SK-N-SH treated with all-trans-retinoic acid at 6 μM for 48 hours (cell line): Measurements from ENCODE around the gene MVB12B.

ENCODE experiments used
- ATAC-seq: fragments of 200-7000 bp; cut with Tn5 transposase; 3 replicates; pipeline ENCODE4 v1.9.1; 2020; ENCODE audit warnings: mild to moderate bottlenecking, moderate library complexity
- ARNTL ChIP-seq: fragments of 450-650 bp; formaldehyde crosslinking; IDR thresholded peaks from 2 replicates; pipeline ENCODE4 v1.5.0; 2020; ENCODE audit warnings: low read depth, mild to moderate bottlenecking, moderate library complexity, borderline replicate concordance
- BACH2 ChIP-seq: fragments of 250-450 bp; sonication (Bioruptor Pico); IDR thresholded peaks from 2 replicates; pipeline ENCODE4 v1.9.0; 2021; ENCODE audit warnings: mild to moderate bottlenecking, borderline replicate concordance
- CSDC2 ChIP-seq: fragments of 250-450 bp; sonication (Bioruptor Pico); IDR thresholded peaks from 2 replicates; pipeline ENCODE4 v1.5.0; 2020; ENCODE audit warnings: mild to moderate bottlenecking, moderate library complexity
- ESRRG ChIP-seq: fragments of 250-450 bp; sonication (Bioruptor Pico); IDR thresholded peaks from 2 replicates; pipeline ENCODE4 v1.6.1; 2021; ENCODE audit warnings: mild to moderate bottlenecking
- GLIS3 ChIP-seq: fragments of 250-450 bp; sonication (Bioruptor Pico); IDR thresholded peaks from 2 replicates; pipeline ENCODE4 v1.5.0; 2020; ENCODE audit warnings: mild to moderate bottlenecking, moderate library complexity
- ISL1 ChIP-seq: fragments of 250-450 bp; sonication (Bioruptor Pico); IDR thresholded peaks from 2 replicates; pipeline ENCODE4 v2.1.2; 2022; ENCODE audit warnings: mild to moderate bottlenecking, moderate library complexity
- OSR1 ChIP-seq: fragments of 250-450 bp; sonication (Bioruptor Pico); IDR thresholded peaks from 2 replicates; pipeline ENCODE4 v1.8.0; 2022; ENCODE audit warnings: moderate library complexity, mild to moderate bottlenecking, inconsistent platforms
- RARB ChIP-seq: fragments of 250-450 bp; sonication (Bioruptor Pico); IDR thresholded peaks from 2 replicates; pipeline ENCODE4 v1.8.0; 2021; ENCODE audit warnings: mild to moderate bottlenecking, moderate library complexity
- SNAI2 ChIP-seq: fragments of 250-450 bp; sonication (Bioruptor Pico); IDR thresholded peaks from 2 replicates; pipeline ENCODE4 v1.5.0; 2020; ENCODE audit warnings: mild to moderate bottlenecking, moderate library complexity
- TCF4 ChIP-seq: fragments of 250-450 bp; sonication (Bioruptor Pico); IDR thresholded peaks from 2 replicates; pipeline ENCODE4 v1.8.0; 2021; ENCODE audit warnings: mild to moderate bottlenecking, moderate library complexity, borderline replicate concordance
- TOX ChIP-seq: fragments of 250-450 bp; sonication (Bioruptor Pico); IDR thresholded peaks from 2 replicates; pipeline ENCODE4 v1.8.0; 2021; ENCODE audit warnings: mild to moderate bottlenecking, moderate library complexity, borderline replicate concordance
- ZC3H10 ChIP-seq: fragments of 250-450 bp; sonication (Bioruptor Pico); IDR thresholded peaks from 2 replicates; pipeline ENCODE4 v1.5.1; 2021; ENCODE audit warnings: mild to moderate bottlenecking, moderate library complexity
- ZFP3 ChIP-seq: fragments of 250-450 bp; sonication (Bioruptor Pico); IDR thresholded peaks from 2 replicates; pipeline ENCODE4 v1.5.0; 2020; ENCODE audit warnings: mild to moderate bottlenecking, moderate library complexity
- ZFP30 ChIP-seq: fragments of 450-650 bp; formaldehyde crosslinking; IDR thresholded peaks from 2 replicates; pipeline ENCODE4 v1.5.0; 2022; ENCODE audit warnings: mild to moderate bottlenecking, moderate library complexity
- ZNF70 ChIP-seq: fragments of 450-650 bp; formaldehyde crosslinking; IDR thresholded peaks from 2 replicates; pipeline ENCODE4 v1.5.0; 2020; ENCODE audit warnings: mild to moderate bottlenecking, moderate library complexity
- ZNF8 ChIP-seq: fragments of 450-650 bp; formaldehyde crosslinking; IDR thresholded peaks from 2 replicates; pipeline ENCODE4 v1.5.0; 2020; ENCODE audit warnings: mild to moderate bottlenecking, moderate library complexity
- TF ChIP-seq, protein P1 (sequence below): fragments of 250-450 bp; sonication (Bioruptor Pico); IDR thresholded peaks from 2 replicates; pipeline ENCODE4 v1.5.0; 2020; ENCODE audit warnings: mild to moderate bottlenecking, moderate library complexity
- TF ChIP-seq, protein P2 (sequence below): fragments of 250-450 bp; sonication (Bioruptor Pico); IDR thresholded peaks from 2 replicates; pipeline ENCODE4 v1.5.1; 2021; ENCODE audit warnings: mild to moderate bottlenecking, moderate library complexity
- TF ChIP-seq, protein P3 (sequence below): fragments of 250-450 bp; sonication (Bioruptor Pico); IDR thresholded peaks from 2 replicates; pipeline ENCODE4 v1.5.1; 2020; ENCODE audit warnings: low read depth, mild to moderate bottlenecking, moderate library complexity
- TF ChIP-seq, protein P4 (sequence below): fragments of 250-450 bp; sonication (Bioruptor Pico); IDR thresholded peaks from 2 replicates; pipeline ENCODE4 v1.8.0; 2021; ENCODE audit warnings: low read depth, mild to moderate bottlenecking, moderate library complexity, borderline replicate concordance

MVB12B gene

DNA sequence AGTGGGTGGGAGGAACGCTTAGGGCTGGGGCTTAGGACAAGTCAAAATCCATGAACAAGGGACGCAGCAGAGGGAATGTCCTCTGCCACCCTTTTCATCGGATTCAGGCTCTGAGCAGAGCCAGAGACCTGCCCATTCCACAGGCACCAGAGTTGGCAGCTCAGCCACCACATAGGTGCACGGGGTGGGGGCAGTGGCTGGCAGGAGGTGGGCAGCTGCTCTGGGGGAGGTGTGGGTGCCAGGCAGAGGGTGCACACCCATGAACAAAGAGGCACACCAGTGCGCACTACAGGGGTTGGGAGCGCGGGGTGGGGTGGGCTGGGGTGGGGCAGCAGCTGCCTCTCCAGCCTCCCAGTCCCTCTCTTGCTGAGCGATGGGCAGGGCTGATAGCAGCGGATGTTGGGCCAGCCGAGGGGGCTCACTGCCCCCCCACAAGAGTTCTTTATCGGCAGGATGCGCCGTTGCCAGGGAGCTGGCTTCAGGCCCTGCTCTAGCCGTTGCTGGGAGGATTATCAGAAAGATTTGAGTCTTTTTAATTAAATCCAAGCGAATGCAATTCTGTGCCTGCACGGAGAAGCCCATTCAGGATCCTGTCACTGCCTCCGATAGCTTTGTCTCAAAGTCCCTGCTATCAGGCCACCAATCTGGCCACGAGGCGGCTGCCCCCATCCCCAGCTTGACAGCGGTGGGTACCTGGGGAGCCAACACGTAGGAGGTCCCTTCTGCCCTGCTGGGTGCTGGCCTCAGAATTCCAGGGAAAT, 222.8 kb downstream of the MVB12B start:
- TF ChIP-seq, protein P1, sequence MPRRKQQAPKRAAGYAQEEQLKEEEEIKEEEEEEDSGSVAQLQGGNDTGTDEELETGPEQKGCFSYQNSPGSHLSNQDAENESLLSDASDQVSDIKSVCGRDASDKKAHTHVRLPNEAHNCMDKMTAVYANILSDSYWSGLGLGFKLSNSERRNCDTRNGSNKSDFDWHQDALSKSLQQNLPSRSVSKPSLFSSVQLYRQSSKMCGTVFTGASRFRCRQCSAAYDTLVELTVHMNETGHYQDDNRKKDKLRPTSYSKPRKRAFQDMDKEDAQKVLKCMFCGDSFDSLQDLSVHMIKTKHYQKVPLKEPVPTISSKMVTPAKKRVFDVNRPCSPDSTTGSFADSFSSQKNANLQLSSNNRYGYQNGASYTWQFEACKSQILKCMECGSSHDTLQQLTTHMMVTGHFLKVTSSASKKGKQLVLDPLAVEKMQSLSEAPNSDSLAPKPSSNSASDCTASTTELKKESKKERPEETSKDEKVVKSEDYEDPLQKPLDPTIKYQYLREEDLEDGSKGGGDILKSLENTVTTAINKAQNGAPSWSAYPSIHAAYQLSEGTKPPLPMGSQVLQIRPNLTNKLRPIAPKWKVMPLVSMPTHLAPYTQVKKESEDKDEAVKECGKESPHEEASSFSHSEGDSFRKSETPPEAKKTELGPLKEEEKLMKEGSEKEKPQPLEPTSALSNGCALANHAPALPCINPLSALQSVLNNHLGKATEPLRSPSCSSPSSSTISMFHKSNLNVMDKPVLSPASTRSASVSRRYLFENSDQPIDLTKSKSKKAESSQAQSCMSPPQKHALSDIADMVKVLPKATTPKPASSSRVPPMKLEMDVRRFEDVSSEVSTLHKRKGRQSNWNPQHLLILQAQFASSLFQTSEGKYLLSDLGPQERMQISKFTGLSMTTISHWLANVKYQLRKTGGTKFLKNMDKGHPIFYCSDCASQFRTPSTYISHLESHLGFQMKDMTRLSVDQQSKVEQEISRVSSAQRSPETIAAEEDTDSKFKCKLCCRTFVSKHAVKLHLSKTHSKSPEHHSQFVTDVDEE (CRISPR knock-in tag), result peak; percentile 80
- peak; percentile 54; the same call in 1 of the 2 replicates for TF ChIP-seq TCF4 (CRISPR knock-in tag)
- no peak for TF ChIP-seq CSDC2
- no peak for TF ChIP-seq ZNF8 (CRISPR knock-in tag)
- TF ChIP-seq, protein P2, sequence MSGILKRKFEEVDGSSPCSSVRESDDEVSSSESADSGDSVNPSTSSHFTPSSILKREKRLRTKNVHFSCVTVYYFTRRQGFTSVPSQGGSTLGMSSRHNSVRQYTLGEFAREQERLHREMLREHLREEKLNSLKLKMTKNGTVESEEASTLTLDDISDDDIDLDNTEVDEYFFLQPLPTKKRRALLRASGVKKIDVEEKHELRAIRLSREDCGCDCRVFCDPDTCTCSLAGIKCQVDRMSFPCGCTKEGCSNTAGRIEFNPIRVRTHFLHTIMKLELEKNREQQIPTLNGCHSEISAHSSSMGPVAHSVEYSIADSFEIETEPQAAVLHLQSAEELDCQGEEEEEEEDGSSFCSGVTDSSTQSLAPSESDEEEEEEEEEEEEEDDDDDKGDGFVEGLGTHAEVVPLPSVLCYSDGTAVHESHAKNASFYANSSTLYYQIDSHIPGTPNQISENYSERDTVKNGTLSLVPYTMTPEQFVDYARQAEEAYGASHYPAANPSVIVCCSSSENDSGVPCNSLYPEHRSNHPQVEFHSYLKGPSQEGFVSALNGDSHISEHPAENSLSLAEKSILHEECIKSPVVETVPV (CRISPR knock-in tag), result no peak
- no peak for TF ChIP-seq ZFP3 (CRISPR knock-in tag)
- peak; percentile 45 for ATAC-seq

DNA sequence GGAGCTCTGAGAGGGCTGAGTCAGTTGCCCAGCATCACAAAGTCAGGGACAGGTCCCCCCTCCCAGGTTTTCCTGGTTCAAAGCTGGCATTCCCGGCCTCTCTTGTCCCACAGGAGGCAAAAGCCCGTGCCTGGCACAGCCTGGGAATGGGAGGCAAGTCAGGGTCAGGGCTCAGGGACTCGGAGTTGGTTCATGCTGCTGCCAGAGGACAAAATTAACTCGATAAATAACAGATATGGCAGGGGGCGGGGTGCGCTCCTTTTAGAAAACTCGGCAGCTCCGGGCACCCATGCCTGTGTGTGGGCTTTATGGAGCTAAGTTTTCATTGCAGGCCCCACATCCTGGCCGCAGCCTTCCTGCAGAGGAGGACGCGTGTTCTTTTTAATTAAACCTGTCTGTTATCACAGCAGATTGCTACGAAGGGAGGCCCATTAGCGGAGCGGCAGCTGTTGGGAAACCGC, 224.3 kb downstream of the MVB12B start:
- ATAC-seq, result peak; percentile 15; the same call in 1 of the 3 replicates
- TF ChIP-seq GLIS3 (CRISPR knock-in tag) (no peak), ZNF8 (CRISPR knock-in tag) (no peak)
- TF ChIP-seq, protein P3, sequence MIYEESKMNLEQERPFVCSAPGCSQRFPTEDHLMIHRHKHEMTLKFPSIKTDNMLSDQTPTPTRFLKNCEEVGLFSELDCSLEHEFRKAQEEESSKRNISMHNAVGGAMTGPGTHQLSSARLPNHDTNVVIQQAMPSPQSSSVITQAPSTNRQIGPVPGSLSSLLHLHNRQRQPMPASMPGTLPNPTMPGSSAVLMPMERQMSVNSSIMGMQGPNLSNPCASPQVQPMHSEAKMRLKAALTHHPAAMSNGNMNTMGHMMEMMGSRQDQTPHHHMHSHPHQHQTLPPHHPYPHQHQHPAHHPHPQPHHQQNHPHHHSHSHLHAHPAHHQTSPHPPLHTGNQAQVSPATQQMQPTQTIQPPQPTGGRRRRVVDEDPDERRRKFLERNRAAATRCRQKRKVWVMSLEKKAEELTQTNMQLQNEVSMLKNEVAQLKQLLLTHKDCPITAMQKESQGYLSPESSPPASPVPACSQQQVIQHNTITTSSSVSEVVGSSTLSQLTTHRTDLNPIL (CRISPR knock-in tag), result no peak

DNA sequence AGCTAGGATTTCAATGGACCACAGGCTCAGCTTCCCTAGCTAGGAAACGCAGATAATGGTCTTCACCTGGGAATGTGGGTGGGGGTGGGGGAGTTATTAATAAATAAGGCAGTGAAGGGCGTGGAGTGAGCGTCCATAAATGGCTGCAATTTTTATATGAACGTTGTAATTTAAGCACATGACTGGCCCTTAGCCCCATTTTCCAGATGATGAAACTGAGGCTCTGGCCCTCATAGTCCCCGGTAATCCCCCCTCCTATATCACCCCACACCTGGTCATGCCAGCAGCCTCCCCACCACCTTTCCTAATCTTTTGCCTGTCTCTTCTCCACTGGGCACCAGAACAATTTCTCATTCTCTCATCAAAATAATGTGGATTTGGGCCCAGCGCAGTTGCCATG, 225.2 kb downstream of the MVB12B start:
- no peak for TF ChIP-seq CSDC2
- TF ChIP-seq, protein P3 (CRISPR knock-in tag), result no peak
- TF ChIP-seq ZFP3 (CRISPR knock-in tag), result no peak
- no peak for TF ChIP-seq RARB (CRISPR knock-in tag)
- no peak for TF ChIP-seq ISL1 (CRISPR knock-in tag)
- no peak for TF ChIP-seq SNAI2 (CRISPR knock-in tag)
- TF ChIP-seq ZNF70 (CRISPR knock-in tag), result no peak
- no peak for TF ChIP-seq TOX (CRISPR knock-in tag)
- TF ChIP-seq ZC3H10 (CRISPR knock-in tag), result no peak
- TF ChIP-seq, protein P2 (CRISPR knock-in tag), result no peak
- TF ChIP-seq ESRRG, result no peak
- TF ChIP-seq ZNF8 (CRISPR knock-in tag), result no peak
- no peak for TF ChIP-seq GLIS3 (CRISPR knock-in tag)
- TF ChIP-seq, all 23 proteins: peak for 0
- no peak for ATAC-seq

DNA sequence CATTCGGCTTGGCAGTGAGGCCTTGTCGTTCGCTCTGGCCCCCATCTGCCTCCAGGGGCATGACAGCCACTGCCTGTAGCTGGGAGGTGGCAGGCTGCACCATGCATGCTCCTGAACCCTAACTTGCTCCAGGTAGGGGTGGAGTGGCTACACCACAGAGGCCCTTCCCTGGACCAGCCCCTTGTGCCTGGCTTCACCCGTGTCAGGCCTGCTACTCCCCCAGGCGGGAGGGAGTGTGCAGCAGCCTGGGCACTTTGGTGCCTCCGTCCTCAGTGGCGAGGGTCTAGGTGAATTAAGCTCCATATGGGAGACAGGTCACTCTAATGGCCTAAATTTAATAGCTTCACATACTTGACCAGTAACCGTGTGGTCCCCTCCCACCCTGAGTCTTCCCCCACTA, 227.7 kb downstream of the MVB12B start:
- ATAC-seq, result no peak
- no peak for TF ChIP-seq TOX (CRISPR knock-in tag)
- TF ChIP-seq, protein P3 (CRISPR knock-in tag), result no peak
- no peak for TF ChIP-seq ZFP3 (CRISPR knock-in tag)
- no peak for TF ChIP-seq ZFP30
- no peak for TF ChIP-seq CSDC2
- TF ChIP-seq ESRRG, result no peak
- TF ChIP-seq, protein P4, sequence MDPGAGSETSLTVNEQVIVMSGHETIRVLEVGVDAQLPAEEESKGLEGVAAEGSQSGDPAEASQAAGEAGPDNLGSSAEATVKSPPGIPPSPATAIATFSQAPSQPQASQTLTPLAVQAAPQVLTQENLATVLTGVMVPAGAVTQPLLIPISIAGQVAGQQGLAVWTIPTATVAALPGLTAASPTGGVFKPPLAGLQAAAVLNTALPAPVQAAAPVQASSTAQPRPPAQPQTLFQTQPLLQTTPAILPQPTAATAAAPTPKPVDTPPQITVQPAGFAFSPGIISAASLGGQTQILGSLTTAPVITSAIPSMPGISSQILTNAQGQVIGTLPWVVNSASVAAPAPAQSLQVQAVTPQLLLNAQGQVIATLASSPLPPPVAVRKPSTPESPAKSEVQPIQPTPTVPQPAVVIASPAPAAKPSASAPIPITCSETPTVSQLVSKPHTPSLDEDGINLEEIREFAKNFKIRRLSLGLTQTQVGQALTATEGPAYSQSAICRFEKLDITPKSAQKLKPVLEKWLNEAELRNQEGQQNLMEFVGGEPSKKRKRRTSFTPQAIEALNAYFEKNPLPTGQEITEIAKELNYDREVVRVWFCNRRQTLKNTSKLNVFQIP (CRISPR knock-in tag), result no peak
- no peak for TF ChIP-seq RARB (CRISPR knock-in tag)
- TF ChIP-seq ZC3H10 (CRISPR knock-in tag), result no peak
- no peak for TF ChIP-seq ARNTL (CRISPR knock-in tag)
- no peak for TF ChIP-seq ZNF70 (CRISPR knock-in tag)
- TF ChIP-seq OSR1 (CRISPR knock-in tag), result no peak
- TF ChIP-seq BACH2 (CRISPR knock-in tag), result no peak
- TF ChIP-seq GLIS3 (CRISPR knock-in tag), result no peak
- TF ChIP-seq SNAI2 (CRISPR knock-in tag), result no peak
- no peak for TF ChIP-seq ZNF8 (CRISPR knock-in tag)
- no peak for TF ChIP-seq ISL1 (CRISPR knock-in tag)
